Esophagus squamous epithelium (tissue), 5 donors: ENCODE measurements around the gene RPS15. TPM values are rescaled to one million over a fixed set of nuclear protein-coding genes. Genes with fewer than 3 reads are reported as not detected.

Experiments used
- DNase-seq: peaks from one replicate; lab custom pipeline; 2025; lab: John Stamatoyannopoulos, UW
- H3K27ac ChIP-seq, 4 donors: fragments of 200-600 bp; sonication (generic); one replicate each; pipeline ENCODE4 v1.5.1; 2016 to 2019; ENCODE audit warnings: mild to moderate bottlenecking in 1 of 4
- H3K27me3 ChIP-seq, 4 donors: fragments of 200-600 bp; sonication (generic); 1 replicate in 3 of 4; 2 replicates in 1 of 4; pipeline versions ENCODE4 v1.5.1 to v1.6.0; 2017 to 2021; ENCODE audit warnings: antibody characterized with exemption in 1 of 4
- H3K36me3 ChIP-seq, 3 donors: fragments of 200-600 bp; sonication (generic); one replicate each; pipeline ENCODE4 v1.5.1; 2016 to 2019
- H3K4me1 ChIP-seq, 3 donors: fragments of 200-600 bp; sonication (generic); one replicate each; pipeline ENCODE4 v1.5.1; 2017 to 2019
- H3K4me3 ChIP-seq, 4 donors: fragments of 200-600 bp; sonication (generic); 1 replicate in 3 of 4; 2 replicates in 1 of 4; pipeline ENCODE4 v1.5.1; 2016 to 2019; ENCODE audit warnings: mild to moderate bottlenecking in 2 of 4, moderate library complexity in 1 of 4
- H3K9me3 ChIP-seq, 3 donors: fragments of 200-600 bp; sonication (generic); one replicate each; pipeline ENCODE4 v1.5.1; 2016 to 2019
- CTCF ChIP-seq, 6 experiments: fragments of 450-650 bp in 4 of 6; fragments of 200-600 bp in 2 of 6; sonication (generic) in 2 of 6; IDR thresholded peaks; one replicate each; pipeline ENCODE4 v1.5.1; 2016 to 2019; ENCODE audit warnings: antibody characterized with exemption in 6 of 6, mild to moderate bottlenecking in 4 of 6, moderate library complexity in 4 of 6
- POLR2A ChIP-seq, 4 donors: fragments of 450-650 bp; IDR thresholded peaks; one replicate each; pipeline ENCODE4 v1.6.1; 2017; ENCODE audit warnings: antibody characterized with exemption in 4 of 4, mild to moderate bottlenecking in 4 of 4, moderate library complexity in 3 of 4
- WGBS, 2 donors: methylation state at CpG; one replicate each; pipeline ENCODE4 v1.1.5; 2018; 5-methylcytosine and 5-hydroxymethylcytosine counted together
- intact Hi-C: fragments of 100-400 bp; cut with DNase I; formaldehyde crosslinking; loops from one replicate; pipeline ENCODE4 v1.15.0; 2022
- total RNA-seq, 4 donors: library from RNA; depleted of rRNA; stranded (reverse); fragments of >200 nt; gene quantifications; one replicate each; pipeline ENCODE4 v1.1.0, GENCODE V29; 2016
- donor health status: DM: yes; HTN: yes; CAD: no.

RPS15 gene
- total RNA-seq, 4 donors from 2014 or later, result 2,502 to 3,774 (median 3,129) TPM

- 81 to 90% methylated on average over 9 of the region's 9 CpGs for WGBS, 2 donors
- Histone ChIP-seq H3K4me3 (no peak overlapping the region), H3K27me3 (no peaks in the 10 kb centered on the region), H3K27ac (no peak overlapping the region), H3K36me3 (peaks cover 23 to 100% (median 61%) of the 10 kb centered on the region in 3 donors), H3K9me3 (no peaks in the 10 kb centered on the region), H3K4me1 (peaks cover 5 to 47% (median 11%) of the 10 kb centered on the region in 3 donors)
- no peak for DNase-seq
- intact Hi-C loops, result no loop called here
- TF ChIP-seq CTCF (IDR thresholded peaks at IDR 0.05) (no peak), POLR2A (IDR thresholded peaks at IDR 0.05) (no peak)
Observed at GRCh38 chr19:1426736-1427135, 11.5 kb upstream of the RPS15 start.

- H3K27ac ChIP-seq, result no peak overlapping the region
- no peak for DNase-seq
Observed at GRCh38 chr19:1427221-1427920, 10.8 kb upstream of the RPS15 start.

GRCh38 chr19:1428738-1429391, 9.3 kb upstream of the RPS15 start:
- Histone ChIP-seq H3K4me3 (no peak overlapping the region), H3K27me3 (no peaks in the 10 kb centered on the region), H3K36me3 (peaks cover 23 to 100% (median 61%) of the 10 kb centered on the region in 3 donors), H3K4me1 (peaks cover 5 to 41% (median 11%) of the 10 kb centered on the region in 3 donors), H3K27ac (peak overlapping the region in 1 of 4 donors; percentile 18), H3K9me3 (no peaks in the 10 kb centered on the region)
- intact Hi-C loops, result no loop called here
- no peak for TF ChIP-seq CTCF (IDR thresholded peaks at IDR 0.05)
- 54 to 60% methylated on average over 6 to 15 of the region's 41 CpGs for WGBS, 2 donors
- DNase-seq, result no peak

More at GRCh38 chr19:1427221-1427920, 10.8 kb upstream of the RPS15 start:
- H3K4me1 ChIP-seq, result peaks cover 5 to 47% (median 11%) of the 10 kb centered on the region in 3 donors
- peaks cover 21 to 100% (median 61%) of the 10 kb centered on the region in 3 donors for H3K36me3 ChIP-seq
- no peaks in the 10 kb centered on the region for H3K27me3 ChIP-seq
- intact Hi-C loops, result no loop called here
- H3K9me3 ChIP-seq, result no peaks in the 10 kb centered on the region
- H3K4me3 ChIP-seq, result no peak overlapping the region
- 92 to 93% methylated on average over 17 to 19 of the region's 27 CpGs for WGBS, 2 donors
- TF ChIP-seq CTCF (IDR thresholded peaks at IDR 0.05), result no peak

- no peaks in the 10 kb centered on the region for H3K9me3 ChIP-seq
- no peak overlapping the region for H3K27ac ChIP-seq
- 100% methylated on average over 2 of the region's 14 CpGs; no CpG with 5 or more reads in 1 of the 2 donors for WGBS, 2 donors
- H3K4me1 ChIP-seq, result peaks cover under 1 to 32% (median 6%) of the 10 kb centered on the region in 3 donors
- no peak for DNase-seq
- TF ChIP-seq CTCF (IDR thresholded peaks at IDR 0.05), result no peak
- TF ChIP-seq POLR2A (IDR thresholded peaks at IDR 0.05), result no peak
- peaks cover 29 to 100% (median 66%) of the 10 kb centered on the region in 3 donors for H3K36me3 ChIP-seq
- no peaks in the 10 kb centered on the region for H3K27me3 ChIP-seq
- intact Hi-C loops, result no loop called here
- H3K4me3 ChIP-seq, result no peak overlapping the region
Observed at GRCh38 chr19:1429750-1430149, 8.4 kb upstream of the RPS15 start.

GRCh38 chr19:1430246-1430645, 8.0 kb upstream of the RPS15 start:
- peaks cover 0 to 27% (median 4%) of the 10 kb centered on the region in 3 donors for H3K4me1 ChIP-seq
- no peaks in the 10 kb centered on the region for H3K9me3 ChIP-seq
- no peak overlapping the region for H3K27ac ChIP-seq
- no peak overlapping the region for H3K4me3 ChIP-seq
- TF ChIP-seq CTCF (IDR thresholded peaks at IDR 0.05) (no peak), POLR2A (IDR thresholded peaks at IDR 0.05) (no peak)
- intact Hi-C loops, result no loop called here
- 68 to 100% methylated on average over 2 to 3 of the region's 14 CpGs for WGBS, 2 donors
- peaks cover 29 to 100% (median 68%) of the 10 kb centered on the region in 3 donors for H3K36me3 ChIP-seq
- no peaks in the 10 kb centered on the region for H3K27me3 ChIP-seq
- DNase-seq, result no peak
